ENCODE data around the gene RASGRP3.

DNA sequence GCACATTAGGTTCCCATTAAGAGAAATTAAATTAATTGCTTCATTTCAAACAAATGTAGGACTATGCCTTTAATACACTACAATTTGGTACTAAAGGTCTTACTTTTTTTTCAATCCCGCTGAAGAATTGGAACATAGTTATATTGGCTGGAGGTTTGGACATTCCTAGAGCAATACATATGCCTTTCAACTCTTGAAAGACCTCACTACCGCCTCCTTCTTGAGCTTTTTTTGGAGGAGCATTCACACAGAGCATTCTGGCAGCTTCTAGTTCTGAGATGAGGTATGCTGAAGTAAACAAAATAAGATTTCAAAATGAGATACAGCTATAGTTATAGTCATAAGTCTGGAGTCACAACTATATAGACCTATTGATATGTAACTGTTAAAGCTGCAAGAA lies 111.8 kb downstream of the RASGRP3 start:
- TF ChIP-seq CTCF (IDR thresholded peaks at IDR 0.05) = no peak
- no peak for TF ChIP-seq ZFX (IDR thresholded peaks at IDR 0.05; ENCODE audit: borderline replicate concordance)
